HG02981 (cell line): ENCODE measurements around the gene PRC1.

Experiments
- ATAC-seq: cut with Tn5 transposase; IDR thresholded peaks from one replicate; pipeline ENCODE4 v1.9.1; 2021; ENCODE audit warnings: mild to moderate bottlenecking, moderate library complexity; ENCODE audit not compliant: unreplicated experiment

The PRC1 gene

GRCh38 chr15:90989040-90989768 lies 5.1 kb downstream of the PRC1 start:
- no peak for ATAC-seq

GRCh38 chr15:90988296-90988695 lies 6.0 kb downstream of the PRC1 start:
- ATAC-seq = no peak

DNA sequence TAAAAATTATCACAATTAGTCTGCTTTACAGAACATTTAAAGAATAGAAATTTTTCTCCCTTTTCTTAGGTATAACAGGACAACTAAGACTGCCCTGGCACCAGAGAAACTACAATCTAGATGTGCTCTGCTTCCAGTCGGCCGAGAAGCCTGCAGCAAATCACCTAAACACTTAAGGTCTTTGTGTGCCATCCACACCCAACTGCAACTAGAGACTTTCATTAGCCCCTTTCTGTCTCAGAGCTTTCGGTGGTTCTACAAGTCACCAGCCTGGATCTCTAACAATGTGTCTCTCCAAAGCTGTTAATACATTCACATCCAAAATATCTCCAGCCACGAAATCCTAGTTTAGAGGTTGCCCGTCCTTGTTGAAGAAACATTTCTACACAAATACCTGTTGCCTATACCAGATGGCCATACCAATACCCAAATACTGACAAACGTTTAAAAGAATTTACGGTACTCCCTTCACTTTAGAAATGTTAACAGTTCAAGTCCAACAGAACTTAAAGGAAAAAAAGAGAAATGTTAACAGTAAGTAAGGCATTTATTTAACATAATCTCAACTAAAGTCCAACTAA lies 6.7 kb downstream of the PRC1 start:
- no peak for ATAC-seq

- ATAC-seq = no peak
Measured at GRCh38 chr15:90986790-90987507, 7.4 kb downstream of the PRC1 start.

GRCh38 chr15:90982135-90982534 lies 12.2 kb downstream of the PRC1 start:
- no peak for ATAC-seq

DNA sequence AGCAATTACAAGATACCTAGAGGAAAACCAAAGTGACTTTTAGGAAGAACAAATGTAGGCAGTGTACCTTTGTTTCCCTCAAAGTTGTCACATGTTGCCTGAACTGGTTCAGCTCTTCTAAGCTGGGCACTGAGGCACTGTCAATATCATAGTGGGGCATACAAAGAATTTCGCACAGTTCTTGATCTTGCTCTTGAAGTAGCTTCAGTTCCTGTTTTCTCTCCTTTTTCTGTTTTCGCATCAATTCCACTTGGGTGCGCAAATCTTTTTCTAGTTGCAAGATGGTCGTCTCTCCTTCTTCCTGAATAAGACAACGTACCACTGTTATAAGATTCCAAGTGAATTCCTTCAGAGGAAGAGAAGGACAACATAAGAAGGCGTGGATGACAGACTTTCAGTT lies 12.7 kb downstream of the PRC1 start:
- ATAC-seq = peak; percentile 77

GRCh38 chr15:90979582-90979981 lies 14.8 kb downstream of the PRC1 start:
- ATAC-seq = no peak

DNA sequence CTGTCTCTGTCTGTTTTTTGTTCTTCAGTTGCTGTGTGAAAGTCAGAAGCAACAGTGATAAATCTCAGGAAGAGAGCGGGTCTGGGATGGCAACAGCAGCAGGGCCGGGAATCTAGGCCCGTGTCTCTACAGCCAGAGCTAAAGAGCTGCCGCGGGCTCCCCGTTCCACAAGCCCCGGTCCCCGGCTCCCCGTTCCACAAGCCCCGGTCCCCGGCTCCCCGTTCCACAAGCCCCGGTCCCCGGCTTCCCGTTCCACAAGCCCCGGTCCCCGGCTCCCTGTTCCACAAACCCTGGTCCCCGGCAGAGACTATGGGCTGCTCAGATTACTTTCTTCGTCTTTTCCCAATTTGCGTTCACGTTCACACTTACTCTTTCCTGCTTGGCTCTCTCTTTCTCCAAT lies 20.1 kb downstream of the PRC1 start:
- ATAC-seq = no peak

DNA sequence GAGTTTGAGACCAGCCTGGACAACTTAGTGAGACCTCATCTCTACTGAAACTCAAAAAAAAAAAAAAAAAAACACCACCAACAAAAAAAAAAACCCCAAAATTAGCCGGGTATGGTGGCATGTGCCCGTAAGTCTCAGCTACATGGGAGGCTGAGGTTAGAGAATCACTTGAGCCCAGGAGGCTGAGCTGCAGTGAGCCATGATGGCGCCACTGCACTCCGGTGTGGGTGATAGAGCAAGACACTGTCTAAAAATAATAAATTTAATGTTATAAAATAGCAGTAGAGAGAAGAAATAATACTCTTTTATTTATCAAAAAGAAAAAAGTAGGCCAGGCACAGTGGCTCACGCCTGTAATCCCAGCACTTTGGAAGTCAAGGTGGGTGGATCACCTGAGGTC lies 22.2 kb downstream of the PRC1 start:
- no peak for ATAC-seq

- ATAC-seq = no peak
Measured at GRCh38 chr15:90970274-90970673, 24.1 kb downstream of the PRC1 start.

DNA sequence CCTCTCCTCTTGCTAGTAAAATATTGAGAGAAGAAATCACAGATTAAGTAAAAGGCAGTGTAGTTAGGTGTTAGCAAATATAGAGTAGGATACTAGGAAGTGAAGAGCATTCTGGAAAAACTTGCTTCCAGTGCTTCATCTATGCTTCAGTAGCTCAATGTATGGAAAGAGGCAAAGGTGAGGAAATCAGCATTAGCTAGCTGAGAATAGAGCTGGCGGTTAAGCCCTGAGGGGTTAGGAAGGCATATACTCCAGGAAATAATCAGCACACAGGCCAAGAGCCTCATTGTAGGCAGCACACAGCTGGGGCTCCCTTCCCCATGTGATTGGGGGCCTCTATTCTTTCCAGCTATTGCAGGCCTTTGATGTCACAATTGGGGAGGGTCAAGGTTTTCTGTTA lies 25.9 kb downstream of the PRC1 start:
- no peak for ATAC-seq

- ATAC-seq = no peak
Measured at GRCh38 chr15:90967206-90967605, 27.1 kb downstream of the PRC1 start.

DNA sequence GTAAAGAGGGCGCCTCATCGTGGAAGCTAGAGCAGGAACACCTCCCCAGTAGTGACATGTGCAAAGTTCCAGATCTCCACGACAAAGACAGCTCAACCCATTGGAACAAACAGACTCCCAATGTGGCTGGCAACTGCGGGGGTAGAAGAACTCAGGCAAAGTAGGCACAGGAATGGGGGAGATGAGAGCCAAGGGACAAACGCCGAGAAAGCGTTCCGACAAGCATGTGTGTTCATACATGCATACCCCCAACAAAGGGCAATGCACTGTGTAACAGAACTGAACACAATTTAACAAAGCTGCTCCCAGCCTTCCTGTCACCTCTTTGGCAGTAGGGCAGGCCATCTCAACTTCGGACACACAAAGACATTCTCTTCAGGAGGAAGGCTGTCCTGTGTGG lies 28.1 kb downstream of the PRC1 start:
- no peak for ATAC-seq

DNA sequence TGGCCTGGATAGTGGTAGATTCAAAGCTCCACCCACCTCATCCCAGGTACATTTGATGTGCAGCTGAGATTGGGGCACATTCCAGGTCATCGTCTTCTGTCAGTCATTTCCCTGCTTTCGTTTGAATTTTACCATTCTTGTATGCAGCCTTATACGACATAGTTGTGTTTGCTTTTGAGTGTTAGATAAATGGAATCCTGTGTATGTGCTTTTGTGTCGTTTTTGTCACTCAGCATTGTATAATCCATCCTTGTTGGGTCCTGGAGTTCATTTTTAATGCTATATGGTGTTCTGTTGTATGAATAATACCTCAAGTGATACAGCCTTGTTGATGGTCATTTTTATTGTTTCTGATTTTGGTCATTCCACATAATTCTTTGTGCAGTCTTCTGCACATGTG lies 32.3 kb downstream of the PRC1 start:
- no peak for ATAC-seq

DNA sequence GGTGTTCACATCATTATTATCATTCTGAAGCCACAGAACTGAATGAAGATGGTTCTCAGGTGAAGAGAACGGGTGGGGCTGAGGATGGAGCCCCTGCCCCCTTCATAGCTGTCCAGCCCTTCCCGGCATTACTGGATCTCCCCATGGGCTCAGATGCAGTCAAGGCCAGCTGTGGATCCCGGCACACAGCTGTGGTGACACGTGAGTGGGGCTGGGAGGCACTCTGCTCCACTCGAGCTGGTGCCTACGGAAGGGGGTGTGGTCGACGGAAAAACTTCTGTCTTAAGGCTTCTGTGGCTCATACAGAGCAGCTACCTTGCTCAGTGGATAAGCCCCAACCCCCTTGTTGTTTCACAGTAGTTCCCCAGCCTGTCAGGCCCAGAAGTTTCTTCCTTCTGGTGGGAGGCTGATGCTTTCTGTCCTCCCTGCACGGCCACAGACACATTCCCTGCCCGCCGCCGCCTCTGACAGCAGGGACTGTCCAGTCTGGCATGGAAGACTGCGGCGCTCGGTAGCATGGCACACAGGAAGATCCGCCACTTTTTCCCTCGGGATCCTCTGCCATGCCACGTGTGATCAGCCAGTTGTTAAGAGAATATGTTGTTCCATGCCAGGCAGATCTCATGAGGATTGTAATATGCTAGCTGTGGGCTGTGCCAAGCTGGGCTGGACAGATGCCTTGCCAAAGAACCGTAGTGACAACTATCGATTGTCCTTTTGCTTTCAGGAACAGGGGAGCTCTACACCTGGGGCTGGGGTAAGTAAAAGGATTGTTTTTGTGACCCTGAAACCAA lies 33.8 kb downstream of the PRC1 start:
- ATAC-seq = no peak

DNA sequence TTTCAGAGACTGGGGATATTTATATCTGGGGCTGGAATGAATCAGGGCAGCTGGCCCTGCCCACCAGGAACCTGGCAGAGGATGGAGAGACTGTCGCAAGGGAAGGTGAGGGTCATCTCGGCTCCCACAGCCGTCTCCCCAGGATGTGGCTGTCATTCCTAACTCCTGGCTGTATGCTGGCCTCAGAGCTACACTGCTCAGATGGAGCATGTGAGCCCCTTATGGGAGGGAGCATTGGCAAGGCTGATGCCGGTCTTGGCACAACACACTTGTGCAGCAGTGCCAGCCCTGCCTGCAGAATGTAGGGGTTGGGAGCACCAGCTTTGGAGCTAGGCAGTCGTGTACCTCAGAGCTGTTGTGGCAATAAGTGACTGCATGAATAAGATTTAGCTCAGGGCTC lies 34.4 kb downstream of the PRC1 start:
- no peak for ATAC-seq

DNA sequence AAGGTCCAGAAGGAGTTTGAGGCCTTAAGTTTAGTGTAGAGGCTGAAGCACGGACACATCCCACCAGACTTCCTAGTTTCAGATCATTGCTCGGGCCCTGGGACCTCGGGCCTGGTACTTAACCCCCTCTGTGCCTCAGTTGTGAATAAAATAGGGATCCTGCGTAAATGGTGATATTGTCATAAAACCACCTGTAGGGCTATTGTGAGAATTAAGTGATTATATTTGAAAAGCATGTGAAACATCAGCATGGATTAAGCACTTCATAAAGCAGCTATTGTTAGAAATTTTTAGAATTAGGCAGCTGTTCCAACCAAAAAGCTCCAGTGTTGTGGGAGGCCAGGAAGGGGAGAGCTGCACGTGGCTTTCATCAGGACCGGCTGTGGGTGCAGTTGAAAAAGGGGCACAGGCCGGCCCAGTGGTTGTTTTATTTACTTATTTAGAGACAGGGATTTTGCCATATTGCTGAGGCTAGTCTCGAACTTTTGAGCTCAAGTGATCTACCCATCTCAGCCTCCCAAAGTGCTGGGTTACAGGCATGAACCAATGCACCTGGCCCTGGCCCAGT lies 35.2 kb downstream of the PRC1 start:
- no peak for ATAC-seq

DNA sequence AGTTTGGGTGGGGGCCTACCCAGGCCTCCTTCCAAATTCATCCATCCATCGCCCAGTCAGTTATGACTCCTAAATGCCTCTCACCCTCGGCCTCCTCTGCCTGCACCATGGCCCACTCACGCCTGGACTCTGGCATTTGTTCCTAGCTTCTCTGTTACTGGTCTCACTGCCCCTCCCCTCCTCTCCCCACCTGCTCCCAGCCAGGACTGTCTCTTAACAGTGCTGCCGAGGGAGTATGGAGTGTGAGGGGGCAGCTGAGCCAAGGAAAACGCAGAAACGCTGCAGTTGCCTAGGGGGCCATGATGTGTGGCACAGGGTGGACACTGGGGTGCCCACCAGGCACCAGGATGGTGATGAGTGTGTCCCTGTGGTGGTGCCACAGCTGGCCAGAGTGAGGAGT lies 36.5 kb downstream of the PRC1 start:
- ATAC-seq = no peak

DNA sequence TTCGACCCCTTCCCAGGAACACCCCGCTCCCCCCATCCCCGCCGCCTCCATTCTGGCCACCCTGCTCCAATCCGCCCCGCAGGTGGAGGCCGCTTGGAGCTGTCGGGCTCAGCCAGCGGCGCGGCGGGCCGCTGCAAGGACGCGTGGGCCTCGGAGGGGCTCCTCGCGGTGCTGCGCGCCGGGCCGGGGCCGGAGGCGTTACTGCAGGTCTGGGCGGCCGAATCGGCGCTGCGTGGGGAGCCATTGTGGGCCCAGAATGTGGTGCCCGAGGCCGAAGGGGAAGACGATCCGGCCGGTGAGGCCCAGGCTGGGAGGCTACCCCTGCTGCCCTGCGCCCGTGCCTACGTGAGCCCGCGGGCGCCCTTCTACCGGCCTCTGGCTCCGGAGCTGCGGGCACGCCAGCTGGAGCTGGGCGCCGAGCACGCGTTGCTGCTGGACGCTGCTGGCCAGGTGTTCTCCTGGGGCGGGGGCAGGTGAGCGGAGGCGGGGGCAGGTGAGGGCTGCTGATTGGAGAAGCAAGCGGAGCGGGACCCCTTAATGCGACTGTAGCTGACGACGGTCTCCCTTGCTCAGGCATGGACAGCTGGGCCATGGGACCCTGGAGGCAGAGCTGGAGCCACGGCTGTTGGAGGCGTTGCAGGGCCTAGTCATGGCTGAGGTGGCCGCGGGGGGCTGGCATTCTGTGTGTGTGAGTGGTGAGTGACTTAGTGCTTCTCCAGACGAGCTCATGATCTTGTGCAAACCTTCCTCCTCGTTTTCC lies 37.1 kb downstream of the PRC1 start:
- ATAC-seq = no peak

DNA sequence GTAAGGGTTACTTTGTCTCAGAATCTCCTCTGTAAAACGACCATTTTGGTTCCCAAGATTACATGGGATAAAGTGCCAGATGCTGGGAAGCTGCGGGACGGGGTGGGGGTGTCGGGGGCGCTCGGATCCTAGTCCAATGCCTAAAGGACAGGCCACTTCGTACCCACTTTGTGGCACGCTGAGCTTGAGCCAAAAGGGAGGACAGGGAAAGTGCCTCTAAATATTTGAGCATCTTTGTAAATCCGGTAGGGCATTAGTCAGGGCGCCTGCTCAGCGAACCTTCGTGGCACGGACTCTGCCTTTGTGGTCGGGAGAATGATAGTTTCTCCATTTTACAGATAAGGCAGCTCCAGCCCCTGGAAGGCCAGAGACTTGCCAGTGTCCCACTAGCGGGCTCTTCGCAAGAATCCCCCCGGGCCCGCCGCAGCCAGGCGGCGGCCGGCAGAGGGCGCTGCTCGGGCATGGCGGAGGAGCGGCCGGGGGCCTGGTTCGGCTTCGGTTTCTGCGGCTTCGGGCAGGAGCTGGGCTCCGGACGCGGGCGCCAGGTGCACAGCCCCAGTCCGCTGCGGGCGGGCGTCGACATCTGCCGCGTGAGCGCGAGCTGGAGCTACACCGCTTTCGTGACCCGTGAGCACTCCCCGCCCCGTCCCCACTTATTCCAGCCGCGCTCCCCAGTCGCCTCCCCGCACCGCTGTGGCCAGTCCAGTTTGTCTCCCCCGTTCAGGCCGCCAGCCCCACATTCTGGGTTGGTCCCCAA lies 37.9 kb downstream of the PRC1 start:
- peak; percentile 25 for ATAC-seq
